Neural progenitor cell (in vitro differentiated cells): Measurements from ENCODE around the gene EME2.

Experiments
- EZH2 ChIP-seq: fragments of 200-600 bp; sonication (generic); IDR thresholded peaks from 2 replicates; pipeline ENCODE4 v1.6.1; 2017; ENCODE audit warnings: antibody characterized with exemption, mild to moderate bottlenecking, moderate library complexity
- TF ChIP-seq, protein P1 (sequence below): fragments of 200-600 bp; sonication (generic); IDR thresholded peaks from 2 replicates; pipeline ENCODE4 v1.5.1; 2017; ENCODE audit warnings: antibody characterized with exemption, mild to moderate bottlenecking

DNA sequence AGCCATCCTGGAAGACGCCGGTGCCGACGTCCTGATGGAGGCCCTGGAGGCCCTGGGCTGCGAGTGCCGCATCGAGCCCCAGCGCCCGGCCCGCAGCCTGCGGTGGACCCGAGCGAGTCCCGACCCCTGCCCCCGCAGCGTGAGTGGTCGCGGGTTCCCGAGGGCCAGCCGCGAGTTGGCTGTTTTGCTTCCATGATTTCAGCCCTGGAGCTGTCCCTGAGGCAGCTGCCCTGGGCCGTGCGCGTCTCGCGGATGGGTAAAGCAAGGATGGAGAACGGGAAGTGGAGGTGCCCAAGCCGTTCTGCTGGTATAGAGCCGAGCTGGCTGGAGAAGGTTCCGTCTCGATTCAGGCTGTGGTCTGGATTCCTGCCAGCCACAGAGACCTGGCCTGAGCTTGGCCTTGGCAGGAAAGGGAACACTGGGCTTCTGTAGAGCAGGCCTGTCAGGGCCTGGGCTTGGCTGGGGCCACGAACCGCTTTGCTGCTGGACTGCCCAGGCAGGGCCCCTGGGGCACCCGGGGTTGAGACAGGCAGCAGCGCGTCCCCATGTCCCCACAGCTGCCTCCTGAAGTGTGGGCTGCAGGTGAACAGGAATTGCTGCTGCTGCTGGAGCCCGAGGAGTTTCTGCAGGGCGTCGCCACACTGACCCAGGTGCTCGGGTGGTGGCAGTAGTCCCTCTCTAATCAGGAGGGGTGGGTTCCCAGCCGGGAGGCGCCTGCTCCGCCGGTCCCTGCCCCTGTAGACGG lies 1.3 kb downstream of the EME2 start:
- TF ChIP-seq EZH2: no peak
- TF ChIP-seq, protein P1, sequence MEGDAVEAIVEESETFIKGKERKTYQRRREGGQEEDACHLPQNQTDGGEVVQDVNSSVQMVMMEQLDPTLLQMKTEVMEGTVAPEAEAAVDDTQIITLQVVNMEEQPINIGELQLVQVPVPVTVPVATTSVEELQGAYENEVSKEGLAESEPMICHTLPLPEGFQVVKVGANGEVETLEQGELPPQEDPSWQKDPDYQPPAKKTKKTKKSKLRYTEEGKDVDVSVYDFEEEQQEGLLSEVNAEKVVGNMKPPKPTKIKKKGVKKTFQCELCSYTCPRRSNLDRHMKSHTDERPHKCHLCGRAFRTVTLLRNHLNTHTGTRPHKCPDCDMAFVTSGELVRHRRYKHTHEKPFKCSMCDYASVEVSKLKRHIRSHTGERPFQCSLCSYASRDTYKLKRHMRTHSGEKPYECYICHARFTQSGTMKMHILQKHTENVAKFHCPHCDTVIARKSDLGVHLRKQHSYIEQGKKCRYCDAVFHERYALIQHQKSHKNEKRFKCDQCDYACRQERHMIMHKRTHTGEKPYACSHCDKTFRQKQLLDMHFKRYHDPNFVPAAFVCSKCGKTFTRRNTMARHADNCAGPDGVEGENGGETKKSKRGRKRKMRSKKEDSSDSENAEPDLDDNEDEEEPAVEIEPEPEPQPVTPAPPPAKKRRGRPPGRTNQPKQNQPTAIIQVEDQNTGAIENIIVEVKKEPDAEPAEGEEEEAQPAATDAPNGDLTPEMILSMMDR: no peak
